ENCODE data around the gene GEMIN5. TPM values are rescaled to one million over a fixed set of nuclear protein-coding genes. Genes with fewer than 3 reads are reported as not detected.

Gene GEMIN5
- total RNA-seq, 1 experiment from 2014 or later: 35.8 TPM

GRCh38 chr5:154849264-154849785 lies 88.7 kb downstream of the GEMIN5 start:
- no CpG with 5 or more reads among the region's 6 CpGs for WGBS (ENCODE audit: extremely low coverage, insufficient read length, low lambda C conversion rate)
- Histone ChIP-seq H3K27me3 (ENCODE audit: insufficient read depth, low read length) (no peaks in the 10 kb centered on the region), H3K23ac (ENCODE audit: insufficient read length, low read depth, low read length) (no peak overlapping the region), H3K79me1 (ENCODE audit: insufficient read depth, low read depth, low read length, poor library complexity, severe bottlenecking) (no peaks in the 10 kb centered on the region), H3K27ac (ENCODE audit: insufficient read length, low read depth, low read length) (no peak overlapping the region), H4K8ac (replicated peaks; ENCODE audit: insufficient read length, low read depth, low read length) (no peak overlapping the region), H3K9ac (ENCODE audit: extremely low read depth, insufficient read length, low read length) (no peak overlapping the region), H2BK5ac (ENCODE audit: insufficient read length, low read length) (no peak overlapping the region), H4K91ac (ENCODE audit: insufficient read length, low read depth, low read length) (no peak overlapping the region), H3K79me2 (ENCODE audit: insufficient read depth, low read length) (no peaks in the 10 kb centered on the region), H2AFZ (ENCODE audit: low read length) (no peak overlapping the region), H2BK20ac (ENCODE audit: low read depth, low read length, poor library complexity, severe bottlenecking) (no peak overlapping the region), H2AK5ac (ENCODE audit: insufficient read length, low read length) (no peak overlapping the region), H3K4me2 (ENCODE audit: insufficient read depth, insufficient read length, low read length) (no peak overlapping the region), H3K14ac (ENCODE audit: insufficient read depth, low read length) (no peak overlapping the region), H3K9me3 (ENCODE audit: control insufficient read depth, low read depth, low read length) (no peaks in the 10 kb centered on the region), H2BK120ac (ENCODE audit: low read depth, low read length, poor library complexity, severe bottlenecking) (no peak overlapping the region), H3T11ph (ENCODE audit: low read length) (no peak overlapping the region), H3K4me1 (ENCODE audit: insufficient read depth, low read length) (no peaks in the 10 kb centered on the region), H3K56ac (ENCODE audit: insufficient read length, low read depth, low read length) (no peak overlapping the region), H3K18ac (ENCODE audit: insufficient read length, low read depth, low read length) (no peak overlapping the region), H3K4ac (ENCODE audit: low read depth, low read length) (no peak overlapping the region), H4K5ac (ENCODE audit: insufficient read length, low read depth, low read length) (no peak overlapping the region), H4K20me1 (ENCODE audit: control insufficient read depth, insufficient read depth, insufficient read length) (no peaks in the 10 kb centered on the region), H3K23me2 (ENCODE audit: insufficient read length, low read depth, low read length, poor library complexity, severe bottlenecking) (no peaks in the 10 kb centered on the region), H2BK12ac (ENCODE audit: insufficient read length, low read depth, low read length) (no peak overlapping the region), H2BK15ac (ENCODE audit: low read depth, low read length) (no peak overlapping the region)
- Mint-ChIP-seq H3K27ac (peak overlapping the region in 2 of 3 experiments; percentile 58 to 97; a peak in 2 of 7 replicates), H3K4me3 (peak overlapping the region in 1 of 2 experiments; percentile 83; a peak in 2 of 5 replicates), H3K9me3 (no peaks in the 10 kb centered on the region), H3K4me1 (peaks cover 21 to 24% of the 10 kb centered on the region in 2 experiments), H3K36me3 (ENCODE audit: insufficient read depth in 1 of 3, low read depth in 3 of 3) (no peaks in the 10 kb centered on the region; a peak in 1 of 7 replicates), H3K27me3 (ENCODE audit: low read depth) (no peaks in the 10 kb centered on the region)
- TF ChIP-seq CTCF (conservative IDR thresholded peaks at IDR 0.05): no peak
- DNase-seq: no peak
